Left lung (tissue), 10 donors: ENCODE measurements around the gene CCDC102B. TPM values are rescaled to one million over a fixed set of nuclear protein-coding genes. Genes with fewer than 3 reads are reported as not detected.

Experiments used
- ATAC-seq: fragments of 200-7000 bp; cut with Tn5 transposase; one replicate; pipeline ENCODE4 v1.9.1; 2020; ENCODE audit warnings: moderate library complexity
- DNase-seq, 4 donors: peaks; one replicate each; pipeline ENCODE4 v3.0.0-alpha.2; 2013 to 2020
- H3K27ac ChIP-seq, 2 donors: fragments of 200-600 bp; sonication (generic) in 1 of 2; one replicate each; pipeline versions ENCODE4 v1.5.0 to v1.8.0; 2020 to 2021
- H3K27me3 ChIP-seq, 2 donors: fragments of 200-600 bp; sonication (generic) in 1 of 2; one replicate each; pipeline versions ENCODE4 v1.5.0 to v1.8.0; 2020 to 2021
- H3K36me3 ChIP-seq, 2 donors: fragments of 200-600 bp; sonication (generic) in 1 of 2; one replicate each; pipeline versions ENCODE4 v1.5.0 to v1.8.0; 2020 to 2021
- H3K4me1 ChIP-seq, 2 donors: fragments of 200-600 bp; one replicate each; pipeline ENCODE4 v1.8.0; 2021
- H3K4me3 ChIP-seq, 2 donors: fragments of 200-600 bp; sonication (generic) in 1 of 2; one replicate each; pipeline versions ENCODE4 v1.5.0 to v1.8.0; 2020 to 2021; ENCODE audit warnings: mild to moderate bottlenecking in 1 of 2
- H3K9me3 ChIP-seq, 2 donors: fragments of 200-600 bp; sonication (generic) in 1 of 2; one replicate each; pipeline versions ENCODE4 v1.5.0 to v1.8.0; 2020 to 2021
- intact Hi-C, 2 donors: fragments of 100-400 bp; cut with DNase I; formaldehyde crosslinking; loops; one replicate each; pipeline versions ENCODE4 v1.11.2 to v1.14.2; 2022
- polyA plus RNA-seq, 6 donors: library from polyadenylated mRNA; unstranded; fragments of 120-200 nt; gene quantifications; one replicate each; pipeline ENCODE4 v1.2.1, GENCODE V29; 2013; ENCODE audit not compliant: insufficient read length in 6 of 6
- total RNA-seq, 2 donors: library from RNA; stranded (reverse); fragmentation: NEBNext Ultra II Directional; extraction: Animal tissue kit (Norgen Biotek cat#: 25700); gene quantifications; one replicate each; pipeline ENCODE4 v1.2.1, GENCODE V29; 2021
- TF ChIP-seq, protein P1 (sequence below), 2 donors: fragments of 200-600 bp; sonication (generic) in 1 of 2; IDR thresholded peaks; one replicate each; pipeline versions ENCODE4 v1.5.0 to v1.8.0; 2021; ENCODE audit warnings: antibody characterized with exemption in 2 of 2
- donor health status: DM: no; HTN: yes; CAD: no.
- donor health status: DM: no; HTN: no; CAD: no.

CCDC102B gene
- total and polyA plus RNA-seq, 8 donors = 10.6 to 78.3 (median 15.6) TPM

GRCh38 chr18:68796936-68797690 lies 767 bp upstream of the CCDC102B start:
- H3K4me3 ChIP-seq = no peak overlapping the region
- ATAC-seq = peak; percentile 68
- H3K27ac ChIP-seq = peak overlapping the region in 1 of 2 donors; percentile 69

DNA sequence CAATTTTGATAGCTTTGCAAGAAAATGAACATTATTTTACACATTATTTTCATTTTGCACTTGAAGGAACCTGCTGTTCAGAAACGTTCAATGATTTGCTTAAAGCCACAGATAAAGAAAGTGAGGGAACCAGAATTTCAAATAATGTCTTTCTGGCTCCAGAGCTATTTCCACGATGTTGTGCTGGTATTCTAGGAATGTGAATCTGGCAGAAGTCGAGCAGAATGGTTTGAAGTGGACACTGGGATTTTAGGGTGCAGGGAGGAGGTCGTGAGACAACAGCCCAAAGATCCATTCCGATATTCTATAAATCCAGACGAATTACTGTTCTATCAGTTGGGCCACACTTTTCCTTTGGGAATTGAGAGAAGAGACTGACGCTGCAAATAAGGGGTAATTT lies 2.2 kb downstream of the CCDC102B start:
- Histone ChIP-seq H3K27me3 (no peaks in the 10 kb centered on the region), H3K4me3 (peak overlapping the region; percentile 14 to 29), H3K36me3 (no peaks in the 10 kb centered on the region), H3K9me3 (no peaks in the 10 kb centered on the region), H3K27ac (peak overlapping the region in 1 of 2 donors; percentile 69), H3K4me1 (no peaks in the 10 kb centered on the region)
- TF ChIP-seq, protein P1, sequence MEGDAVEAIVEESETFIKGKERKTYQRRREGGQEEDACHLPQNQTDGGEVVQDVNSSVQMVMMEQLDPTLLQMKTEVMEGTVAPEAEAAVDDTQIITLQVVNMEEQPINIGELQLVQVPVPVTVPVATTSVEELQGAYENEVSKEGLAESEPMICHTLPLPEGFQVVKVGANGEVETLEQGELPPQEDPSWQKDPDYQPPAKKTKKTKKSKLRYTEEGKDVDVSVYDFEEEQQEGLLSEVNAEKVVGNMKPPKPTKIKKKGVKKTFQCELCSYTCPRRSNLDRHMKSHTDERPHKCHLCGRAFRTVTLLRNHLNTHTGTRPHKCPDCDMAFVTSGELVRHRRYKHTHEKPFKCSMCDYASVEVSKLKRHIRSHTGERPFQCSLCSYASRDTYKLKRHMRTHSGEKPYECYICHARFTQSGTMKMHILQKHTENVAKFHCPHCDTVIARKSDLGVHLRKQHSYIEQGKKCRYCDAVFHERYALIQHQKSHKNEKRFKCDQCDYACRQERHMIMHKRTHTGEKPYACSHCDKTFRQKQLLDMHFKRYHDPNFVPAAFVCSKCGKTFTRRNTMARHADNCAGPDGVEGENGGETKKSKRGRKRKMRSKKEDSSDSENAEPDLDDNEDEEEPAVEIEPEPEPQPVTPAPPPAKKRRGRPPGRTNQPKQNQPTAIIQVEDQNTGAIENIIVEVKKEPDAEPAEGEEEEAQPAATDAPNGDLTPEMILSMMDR (IDR thresholded peaks at IDR 0.05) = no peak
- DNase-seq (no peak), ATAC-seq (no peak)
- intact Hi-C loops = no loop called here

More at GRCh38 chr18:68796936-68797690, 767 bp upstream of the CCDC102B start:
- intact Hi-C loops = no loop called here
- Histone ChIP-seq H3K4me1 (no peaks in the 10 kb centered on the region), H3K27me3 (no peaks in the 10 kb centered on the region), H3K36me3 (no peaks in the 10 kb centered on the region), H3K9me3 (no peaks in the 10 kb centered on the region)
- TF ChIP-seq, protein P1 (IDR thresholded peaks at IDR 0.05) = no peak
- peak in 3 of 4 donors; percentile 34 to 55 (median 39) for DNase-seq

DNA sequence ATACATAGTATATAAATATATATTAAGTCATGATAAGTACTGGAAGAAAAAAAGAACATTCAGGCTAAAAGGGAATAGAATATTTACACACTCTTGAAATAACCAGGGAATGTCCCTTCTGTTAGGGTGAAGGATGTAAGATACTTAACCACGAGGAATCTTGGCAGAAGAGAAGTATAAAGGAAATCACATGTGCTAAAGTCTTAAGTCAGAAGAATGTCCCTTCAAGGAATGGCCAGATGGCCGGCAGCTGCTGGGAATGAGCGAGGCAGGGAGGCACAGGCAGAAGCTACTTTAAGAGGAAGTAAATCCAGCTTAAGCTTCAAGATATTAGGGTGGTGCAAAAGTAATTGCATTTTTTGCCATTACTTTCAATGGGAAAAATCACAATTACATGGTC lies 5.5 kb downstream of the CCDC102B start:
- intact Hi-C loops = no loop called here
- ATAC-seq (peak; percentile 58), DNase-seq (peak; percentile 39 to 90 (median 62))
- TF ChIP-seq, protein P1 (IDR thresholded peaks at IDR 0.05) = no peak
- H3K4me1 ChIP-seq = no peaks in the 10 kb centered on the region
- no peaks in the 10 kb centered on the region for H3K36me3 ChIP-seq
- no peaks in the 10 kb centered on the region for H3K9me3 ChIP-seq
- H3K4me3 ChIP-seq = no peak overlapping the region
- H3K27me3 ChIP-seq = no peaks in the 10 kb centered on the region
- peak overlapping the region in 1 of 2 donors; percentile 69 for H3K27ac ChIP-seq

- Histone ChIP-seq H3K9me3 (no peaks in the 10 kb centered on the region), H3K4me3 (no peak overlapping the region), H3K27ac (peak overlapping the region in 1 of 2 donors; percentile 51), H3K36me3 (no peaks in the 10 kb centered on the region), H3K27me3 (no peaks in the 10 kb centered on the region), H3K4me1 (no peaks in the 10 kb centered on the region)
- DNase-seq = no peak
- TF ChIP-seq, protein P1 (IDR thresholded peaks at IDR 0.05) = no peak
- intact Hi-C loops = no loop called here
- ATAC-seq = peak; percentile 33
These were observed 19.7 kb downstream of the CCDC102B start for GRCh38 chr18:68817584-68817983.

GRCh38 chr18:68818584-68818983 lies 20.7 kb downstream of the CCDC102B start:
- Histone ChIP-seq H3K27ac (peak overlapping the region in 1 of 2 donors; percentile 51), H3K4me3 (no peak overlapping the region), H3K4me1 (no peaks in the 10 kb centered on the region), H3K36me3 (no peaks in the 10 kb centered on the region), H3K9me3 (no peaks in the 10 kb centered on the region), H3K27me3 (no peaks in the 10 kb centered on the region)
- DNase-seq = no peak
- no peak for ATAC-seq
- TF ChIP-seq, protein P1 (IDR thresholded peaks at IDR 0.05) = no peak
- intact Hi-C loops = no loop called here
